Measurements from ENCODE around the gene DHFR2.
"Not testable (repeated sequence)": the region's sequence is repeated elsewhere in the genome, so short reads cannot be mapped to it uniquely, and the experiment has no call there.

Gene DHFR2

DNA sequence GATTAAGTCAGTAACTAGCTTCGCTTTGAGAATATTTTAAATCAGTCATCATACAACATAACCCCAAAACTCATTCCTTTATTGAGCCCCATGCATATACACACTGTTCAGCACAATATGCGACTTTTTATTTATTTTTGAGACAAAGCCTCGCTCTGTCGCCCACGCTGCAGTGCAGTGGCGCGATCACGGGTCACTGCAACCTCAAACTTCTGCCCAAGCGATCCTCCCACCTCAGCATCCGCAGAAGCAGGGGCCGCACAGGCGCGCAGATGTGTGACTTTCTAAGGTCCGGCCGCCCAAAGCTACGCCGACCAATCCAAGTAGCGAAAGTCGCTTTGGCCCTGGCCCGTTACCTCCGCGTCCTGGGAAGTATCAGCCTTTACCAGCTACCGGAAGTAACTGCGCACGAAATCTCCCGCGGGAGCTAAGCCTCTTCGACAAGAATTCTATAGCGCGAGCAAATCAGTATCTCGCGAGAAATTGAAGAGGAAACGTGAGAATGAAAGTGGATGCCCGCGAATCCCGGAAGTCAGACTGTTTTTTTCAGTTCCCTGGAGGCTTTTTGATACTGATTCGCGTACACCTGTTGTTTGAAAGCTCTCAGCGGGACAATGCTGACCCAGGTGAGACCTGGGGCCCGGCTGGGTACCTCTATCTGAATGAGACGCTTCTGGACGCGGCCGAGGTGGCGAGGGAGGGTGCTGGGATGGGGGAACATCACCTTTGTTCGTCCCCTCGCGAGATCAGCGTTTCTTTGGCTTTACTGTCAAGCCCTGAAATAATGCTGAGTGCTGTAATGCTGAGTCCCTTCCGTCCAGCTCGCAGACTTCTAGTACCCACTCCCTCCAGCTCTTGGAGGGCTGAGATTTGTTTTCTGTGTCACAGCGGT lies at the start of gene DHFR2, which contains the start of gene NSUN3:
Gene DHFR2, minus strand, starts transcription at position 404 of the 892 bp plus-strand sequence. CDS start 1,405 bp downstream, outside the sequence.
Gene NSUN3, plus strand, starts transcription at position 549 of the 892 bp plus-strand sequence. Its CDS starts 66 bp downstream, at position 615.
- peak; percentile 99 for DNase-seq (ENCODE audit: low read depth in 2 of 2)
- peak within 1 kb of the TSS; percentile 70 to 72 for H3K4me3 ChIP-seq (replicated peaks in 1 of 2; ENCODE audit: low read depth in 2 of 2, low read length in 2 of 2)
- no peak for TF ChIP-seq CTCF (IDR thresholded peaks at IDR 0.05; ENCODE audit: low read depth, low read length)

DNA sequence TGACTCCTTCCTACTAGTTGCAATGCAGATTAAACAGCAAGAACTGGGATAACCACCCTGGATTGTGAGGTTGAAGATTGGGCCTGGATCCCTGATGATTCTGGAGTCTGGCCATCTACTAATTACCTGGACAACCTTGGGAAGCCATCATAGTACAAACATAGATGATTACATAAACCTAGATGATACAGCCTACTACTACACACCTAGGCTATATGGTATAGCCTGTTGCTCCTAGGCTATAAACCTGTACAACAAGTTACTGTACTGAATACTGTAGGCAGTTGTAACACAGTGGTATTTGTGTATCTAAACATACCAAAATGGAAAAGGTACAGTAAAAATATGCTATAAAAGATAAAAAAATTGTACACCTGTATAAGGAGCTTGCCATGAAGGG lies 48.1 kb upstream of the DHFR2 start:
- no peak for DNase-seq (ENCODE audit: low read depth in 2 of 2)
- no peak overlapping the region for H3K4me3 ChIP-seq (replicated peaks in 1 of 2; ENCODE audit: low read depth in 2 of 2, low read length in 2 of 2)
- no peak for TF ChIP-seq CTCF (IDR thresholded peaks at IDR 0.05; ENCODE audit: low read depth, low read length)

- DNase-seq (ENCODE audit: low read depth in 2 of 2) = not testable (repeated sequence)
These were observed 47.5 kb upstream of the DHFR2 start for GRCh38 chr3:94110232-94110631.

DNA sequence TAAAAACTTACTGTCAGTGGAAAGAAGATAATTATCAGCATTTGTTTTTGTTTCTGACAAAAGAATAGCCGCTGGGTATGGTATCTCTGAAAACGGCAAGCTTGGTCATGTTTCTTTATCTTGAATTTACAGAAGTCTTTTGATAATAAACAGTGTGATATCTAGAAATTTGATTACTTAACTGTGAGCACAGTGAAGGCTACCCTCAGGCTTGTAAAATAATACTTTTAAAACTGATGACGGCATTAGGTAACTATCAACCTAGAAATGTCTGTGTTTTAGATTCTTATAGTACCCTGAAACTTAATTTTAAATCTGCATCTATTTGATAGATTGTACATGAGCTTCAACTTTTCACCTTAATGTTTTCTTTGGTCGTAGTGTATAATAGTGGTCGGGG lies 43.6 kb upstream of the DHFR2 start:
- DNase-seq (ENCODE audit: low read depth in 2 of 2) = no peak
- TF ChIP-seq CTCF (IDR thresholded peaks at IDR 0.05; ENCODE audit: low read depth, low read length) = no peak
- H3K4me3 ChIP-seq (replicated peaks in 1 of 2; ENCODE audit: low read depth in 2 of 2, low read length in 2 of 2) = no peak overlapping the region

More at GRCh38 chr3:94110232-94110631, 47.5 kb upstream of the DHFR2 start:
- not testable (repeated sequence) for H3K4me3 ChIP-seq (replicated peaks in 1 of 2; ENCODE audit: low read depth in 2 of 2, low read length in 2 of 2)

- peak; percentile 19 to 56 for DNase-seq (ENCODE audit: low read depth in 2 of 2)
- TF ChIP-seq CTCF (IDR thresholded peaks at IDR 0.05; ENCODE audit: low read depth, low read length) = peak; percentile 21
- H3K4me3 ChIP-seq (replicated peaks in 1 of 2; ENCODE audit: low read depth in 2 of 2, low read length in 2 of 2) = no peak overlapping the region
These were observed 39.1 kb upstream of the DHFR2 start for GRCh38 chr3:94101860-94102259.

DNA sequence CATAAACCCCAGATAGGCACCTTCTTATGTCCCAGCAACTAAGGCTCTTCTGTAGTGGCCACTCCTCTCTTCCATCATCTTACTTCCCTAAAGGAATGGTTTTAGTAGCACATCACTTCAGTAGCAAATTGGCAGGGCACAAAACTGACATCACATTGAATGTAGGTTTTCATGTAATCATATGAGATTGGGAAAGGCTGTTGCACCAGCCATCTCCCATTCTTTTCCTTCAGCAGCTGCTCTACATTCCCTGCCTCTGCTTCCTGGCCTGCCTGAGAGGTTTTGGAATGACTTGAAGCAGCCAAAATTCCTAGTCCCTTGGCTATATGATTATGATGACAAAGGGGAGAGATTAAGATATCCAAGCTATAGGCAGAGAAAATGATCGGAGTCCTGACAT lies 36.6 kb upstream of the DHFR2 start:
- no peak overlapping the region for H3K4me3 ChIP-seq (replicated peaks in 1 of 2; ENCODE audit: low read depth in 2 of 2, low read length in 2 of 2)
- no peak for TF ChIP-seq CTCF (IDR thresholded peaks at IDR 0.05; ENCODE audit: low read depth, low read length)

DNA sequence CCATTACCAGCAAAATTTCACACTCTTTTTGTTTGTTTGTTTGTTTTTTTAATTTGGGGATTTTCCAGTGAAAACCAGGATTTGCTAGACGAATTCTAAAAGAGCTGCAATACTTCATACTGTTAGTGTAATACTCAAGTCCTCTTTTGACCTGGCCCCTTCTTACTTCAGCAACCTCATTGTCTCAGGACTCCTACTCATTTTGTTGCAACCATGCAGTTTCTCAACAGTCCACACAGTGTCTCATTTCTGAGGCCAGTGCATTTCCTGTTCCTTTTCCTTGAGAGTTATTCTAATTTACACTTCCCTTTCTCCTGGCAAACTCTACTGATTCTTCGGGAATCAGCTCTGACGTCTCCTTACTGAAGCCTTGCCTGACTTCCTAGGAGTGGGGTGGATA lies 35.7 kb upstream of the DHFR2 start:
- peak; percentile 72 to 79 for DNase-seq (ENCODE audit: low read depth in 2 of 2)
- no peak for TF ChIP-seq CTCF (IDR thresholded peaks at IDR 0.05; ENCODE audit: low read depth, low read length)
- H3K4me3 ChIP-seq (replicated peaks in 1 of 2; ENCODE audit: low read depth in 2 of 2, low read length in 2 of 2) = no peak overlapping the region

More for the DNA sequence above, 36.6 kb upstream of the DHFR2 start:
- peak; percentile 3 to 31 for DNase-seq (ENCODE audit: low read depth in 2 of 2)

Measured in cardiac fibroblast (primary cell).